ENCODE results near the gene LMF1. TPM values are rescaled to one million over a fixed set of nuclear protein-coding genes. Genes with fewer than 3 reads are reported as not detected.

Gene LMF1
- polyA plus RNA-seq, 1 donor from 2014 or later: 16.2 TPM

DNA sequence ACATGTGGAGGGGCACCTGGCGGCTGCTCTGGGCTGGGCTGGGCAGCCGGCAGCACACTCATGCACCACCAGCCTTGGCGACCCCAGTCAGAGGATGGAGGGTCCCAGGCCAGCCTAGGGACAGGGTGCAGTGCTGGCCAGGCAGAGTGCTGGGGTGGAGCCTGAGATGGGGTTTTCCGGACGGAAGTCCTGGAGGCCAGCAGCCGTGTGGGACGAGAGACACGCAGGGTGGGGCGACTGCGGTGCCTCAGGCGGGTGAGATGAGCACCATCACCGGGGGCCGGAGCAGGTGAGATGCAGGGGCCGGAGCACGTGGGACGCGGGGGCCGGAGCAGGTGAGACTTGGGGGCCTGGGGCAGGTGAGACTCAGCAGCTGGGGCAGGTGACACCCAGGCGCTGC lies 55.2 kb downstream of the LMF1 start:
- Histone ChIP-seq H3K4me2 (ENCODE audit: low read length) (no peak overlapping the region), H3F3A (ENCODE audit: insufficient read depth, low read length, poor library complexity, severe bottlenecking) (no peaks in the 10 kb centered on the region), H3K9me2 (ENCODE audit: insufficient read depth, low read length) (no peaks in the 10 kb centered on the region), H3K27me3 (ENCODE audit: insufficient read depth, low read depth, low read length) (no peaks in the 10 kb centered on the region), H3K79me2 (replicated peaks; ENCODE audit: insufficient read depth, low read length) (no peaks in the 10 kb centered on the region), H2AFZ (ENCODE audit: low read depth, low read length) (no peak overlapping the region), H3K27ac (ENCODE audit: low read length) (peak overlapping the region; percentile 73), H4K20me1 (ENCODE audit: insufficient read depth) (no peaks in the 10 kb centered on the region), H3K9me3 (ENCODE audit: low read length) (no peaks in the 10 kb centered on the region), H3K9ac (ENCODE audit: low read length) (peak overlapping the region; percentile 45), H3K36me3 (ENCODE audit: insufficient read depth, low read length) (no peaks in the 10 kb centered on the region), H3K4me3 (ENCODE audit: low read length) (peak overlapping the region; percentile 47)
- no peak for TF ChIP-seq RAD21 (conservative IDR thresholded peaks at IDR 0.05)
- TF ChIP-seq EP300 (conservative IDR thresholded peaks at IDR 0.05; ENCODE audit: poor library complexity, severe bottlenecking): no peak
- no peak for TF ChIP-seq TAF1 (IDR thresholded peaks at IDR 0.05; ENCODE audit: low read depth)
- TF ChIP-seq, protein P1, sequence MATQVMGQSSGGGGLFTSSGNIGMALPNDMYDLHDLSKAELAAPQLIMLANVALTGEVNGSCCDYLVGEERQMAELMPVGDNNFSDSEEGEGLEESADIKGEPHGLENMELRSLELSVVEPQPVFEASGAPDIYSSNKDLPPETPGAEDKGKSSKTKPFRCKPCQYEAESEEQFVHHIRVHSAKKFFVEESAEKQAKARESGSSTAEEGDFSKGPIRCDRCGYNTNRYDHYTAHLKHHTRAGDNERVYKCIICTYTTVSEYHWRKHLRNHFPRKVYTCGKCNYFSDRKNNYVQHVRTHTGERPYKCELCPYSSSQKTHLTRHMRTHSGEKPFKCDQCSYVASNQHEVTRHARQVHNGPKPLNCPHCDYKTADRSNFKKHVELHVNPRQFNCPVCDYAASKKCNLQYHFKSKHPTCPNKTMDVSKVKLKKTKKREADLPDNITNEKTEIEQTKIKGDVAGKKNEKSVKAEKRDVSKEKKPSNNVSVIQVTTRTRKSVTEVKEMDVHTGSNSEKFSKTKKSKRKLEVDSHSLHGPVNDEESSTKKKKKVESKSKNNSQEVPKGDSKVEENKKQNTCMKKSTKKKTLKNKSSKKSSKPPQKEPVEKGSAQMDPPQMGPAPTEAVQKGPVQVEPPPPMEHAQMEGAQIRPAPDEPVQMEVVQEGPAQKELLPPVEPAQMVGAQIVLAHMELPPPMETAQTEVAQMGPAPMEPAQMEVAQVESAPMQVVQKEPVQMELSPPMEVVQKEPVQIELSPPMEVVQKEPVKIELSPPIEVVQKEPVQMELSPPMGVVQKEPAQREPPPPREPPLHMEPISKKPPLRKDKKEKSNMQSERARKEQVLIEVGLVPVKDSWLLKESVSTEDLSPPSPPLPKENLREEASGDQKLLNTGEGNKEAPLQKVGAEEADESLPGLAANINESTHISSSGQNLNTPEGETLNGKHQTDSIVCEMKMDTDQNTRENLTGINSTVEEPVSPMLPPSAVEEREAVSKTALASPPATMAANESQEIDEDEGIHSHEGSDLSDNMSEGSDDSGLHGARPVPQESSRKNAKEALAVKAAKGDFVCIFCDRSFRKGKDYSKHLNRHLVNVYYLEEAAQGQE (IDR thresholded peaks at IDR 0.05; ENCODE audit: borderline replicate concordance): no peak
- TF ChIP-seq, protein P2, sequence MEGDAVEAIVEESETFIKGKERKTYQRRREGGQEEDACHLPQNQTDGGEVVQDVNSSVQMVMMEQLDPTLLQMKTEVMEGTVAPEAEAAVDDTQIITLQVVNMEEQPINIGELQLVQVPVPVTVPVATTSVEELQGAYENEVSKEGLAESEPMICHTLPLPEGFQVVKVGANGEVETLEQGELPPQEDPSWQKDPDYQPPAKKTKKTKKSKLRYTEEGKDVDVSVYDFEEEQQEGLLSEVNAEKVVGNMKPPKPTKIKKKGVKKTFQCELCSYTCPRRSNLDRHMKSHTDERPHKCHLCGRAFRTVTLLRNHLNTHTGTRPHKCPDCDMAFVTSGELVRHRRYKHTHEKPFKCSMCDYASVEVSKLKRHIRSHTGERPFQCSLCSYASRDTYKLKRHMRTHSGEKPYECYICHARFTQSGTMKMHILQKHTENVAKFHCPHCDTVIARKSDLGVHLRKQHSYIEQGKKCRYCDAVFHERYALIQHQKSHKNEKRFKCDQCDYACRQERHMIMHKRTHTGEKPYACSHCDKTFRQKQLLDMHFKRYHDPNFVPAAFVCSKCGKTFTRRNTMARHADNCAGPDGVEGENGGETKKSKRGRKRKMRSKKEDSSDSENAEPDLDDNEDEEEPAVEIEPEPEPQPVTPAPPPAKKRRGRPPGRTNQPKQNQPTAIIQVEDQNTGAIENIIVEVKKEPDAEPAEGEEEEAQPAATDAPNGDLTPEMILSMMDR (IDR thresholded peaks at IDR 0.05; ENCODE audit: poor library complexity, severe bottlenecking): no peak
- no peak for TF ChIP-seq MXI1 (conservative IDR thresholded peaks at IDR 0.05; ENCODE audit: poor library complexity, severe bottlenecking)
- TF ChIP-seq EZH2 (IDR thresholded peaks at IDR 0.05; ENCODE audit: borderline replicate concordance, insufficient read depth, low read length, poor library complexity, severe bottlenecking): no peak
- TF ChIP-seq POLR2AphosphoS5 (IDR thresholded peaks at IDR 0.05): no peak
- no peak for TF ChIP-seq SMC3 (conservative IDR thresholded peaks at IDR 0.05; ENCODE audit: poor library complexity)

DNA sequence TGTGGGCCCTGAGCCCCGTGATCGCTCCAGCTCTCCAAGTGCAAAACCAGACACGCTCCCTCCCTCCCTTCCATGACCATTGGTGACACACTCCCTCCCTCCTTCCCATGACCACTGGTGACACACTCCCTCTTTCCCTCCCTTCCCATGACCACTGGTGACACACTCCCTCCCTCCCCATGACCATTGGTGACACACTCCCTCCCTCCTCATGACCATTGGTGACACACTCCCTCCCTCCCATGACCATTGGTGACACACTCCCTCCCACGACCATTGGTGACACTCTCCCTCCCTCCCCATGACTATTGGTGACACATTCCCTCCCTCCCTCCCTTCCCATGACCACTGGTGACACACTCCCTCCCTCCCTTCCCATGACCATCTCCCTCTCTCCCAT lies 56.3 kb downstream of the LMF1 start:
- TF ChIP-seq TAF1 (IDR thresholded peaks at IDR 0.05; ENCODE audit: low read depth): no peak
- TF ChIP-seq EZH2 (IDR thresholded peaks at IDR 0.05; ENCODE audit: borderline replicate concordance, insufficient read depth, low read length, poor library complexity, severe bottlenecking): no peak
- TF ChIP-seq EP300 (conservative IDR thresholded peaks at IDR 0.05; ENCODE audit: poor library complexity, severe bottlenecking): no peak
- TF ChIP-seq, protein P2 (IDR thresholded peaks at IDR 0.05; ENCODE audit: poor library complexity, severe bottlenecking): no peak
- no peak for TF ChIP-seq MXI1 (conservative IDR thresholded peaks at IDR 0.05; ENCODE audit: poor library complexity, severe bottlenecking)
- TF ChIP-seq POLR2AphosphoS5 (IDR thresholded peaks at IDR 0.05): no peak

More for the DNA sequence above, 56.3 kb downstream of the LMF1 start:
- Histone ChIP-seq H3F3A (ENCODE audit: insufficient read depth, low read length, poor library complexity, severe bottlenecking) (no peaks in the 10 kb centered on the region), H3K36me3 (ENCODE audit: insufficient read depth, low read length) (no peaks in the 10 kb centered on the region), H2AFZ (ENCODE audit: low read depth, low read length) (no peak overlapping the region), H3K27me3 (ENCODE audit: insufficient read depth, low read depth, low read length) (no peaks in the 10 kb centered on the region), H4K20me1 (ENCODE audit: insufficient read depth) (no peaks in the 10 kb centered on the region), H3K9me2 (ENCODE audit: insufficient read depth, low read length) (no peaks in the 10 kb centered on the region), H3K4me2 (ENCODE audit: low read length) (no peak overlapping the region), H3K79me2 (replicated peaks; ENCODE audit: insufficient read depth, low read length) (no peaks in the 10 kb centered on the region), H3K4me3 (ENCODE audit: low read length) (no peak overlapping the region), H3K9me3 (ENCODE audit: low read length) (no peaks in the 10 kb centered on the region), H3K27ac (ENCODE audit: low read length) (no peak overlapping the region), H3K9ac (ENCODE audit: low read length) (no peak overlapping the region)

Data from neural cell (in vitro differentiated cells).